Measurements from ENCODE around the gene CHCHD4.

- TF ChIP-seq SIN3A (IDR thresholded peaks at IDR 0.05; ENCODE audit: borderline replicate concordance, insufficient read depth, low read length) = no peak
- TF ChIP-seq POLR2AphosphoS5 (IDR thresholded peaks at IDR 0.05; ENCODE audit: low read depth, low read length) = no peak
- TF ChIP-seq, protein P1, sequence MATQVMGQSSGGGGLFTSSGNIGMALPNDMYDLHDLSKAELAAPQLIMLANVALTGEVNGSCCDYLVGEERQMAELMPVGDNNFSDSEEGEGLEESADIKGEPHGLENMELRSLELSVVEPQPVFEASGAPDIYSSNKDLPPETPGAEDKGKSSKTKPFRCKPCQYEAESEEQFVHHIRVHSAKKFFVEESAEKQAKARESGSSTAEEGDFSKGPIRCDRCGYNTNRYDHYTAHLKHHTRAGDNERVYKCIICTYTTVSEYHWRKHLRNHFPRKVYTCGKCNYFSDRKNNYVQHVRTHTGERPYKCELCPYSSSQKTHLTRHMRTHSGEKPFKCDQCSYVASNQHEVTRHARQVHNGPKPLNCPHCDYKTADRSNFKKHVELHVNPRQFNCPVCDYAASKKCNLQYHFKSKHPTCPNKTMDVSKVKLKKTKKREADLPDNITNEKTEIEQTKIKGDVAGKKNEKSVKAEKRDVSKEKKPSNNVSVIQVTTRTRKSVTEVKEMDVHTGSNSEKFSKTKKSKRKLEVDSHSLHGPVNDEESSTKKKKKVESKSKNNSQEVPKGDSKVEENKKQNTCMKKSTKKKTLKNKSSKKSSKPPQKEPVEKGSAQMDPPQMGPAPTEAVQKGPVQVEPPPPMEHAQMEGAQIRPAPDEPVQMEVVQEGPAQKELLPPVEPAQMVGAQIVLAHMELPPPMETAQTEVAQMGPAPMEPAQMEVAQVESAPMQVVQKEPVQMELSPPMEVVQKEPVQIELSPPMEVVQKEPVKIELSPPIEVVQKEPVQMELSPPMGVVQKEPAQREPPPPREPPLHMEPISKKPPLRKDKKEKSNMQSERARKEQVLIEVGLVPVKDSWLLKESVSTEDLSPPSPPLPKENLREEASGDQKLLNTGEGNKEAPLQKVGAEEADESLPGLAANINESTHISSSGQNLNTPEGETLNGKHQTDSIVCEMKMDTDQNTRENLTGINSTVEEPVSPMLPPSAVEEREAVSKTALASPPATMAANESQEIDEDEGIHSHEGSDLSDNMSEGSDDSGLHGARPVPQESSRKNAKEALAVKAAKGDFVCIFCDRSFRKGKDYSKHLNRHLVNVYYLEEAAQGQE (IDR thresholded peaks at IDR 0.05; ENCODE audit: insufficient read depth in 1 of 2, low read depth in 2 of 2, low read length in 2 of 2) = no peak
- no peak for TF ChIP-seq TAF1 (IDR thresholded peaks at IDR 0.05; ENCODE audit: borderline replicate concordance, insufficient read depth, low read length)
Measured at GRCh38 chr3:14162178-14162577, 37.5 kb upstream of the CHCHD4 start.

All from PFSK-1 (cell line).